Thoracic aorta (tissue), 2 donors: ENCODE data around the gene CTDSPL2. TPM values are rescaled to one million over a fixed set of nuclear protein-coding genes. Genes with fewer than 3 reads are reported as not detected.
A peak's percentile ranks its signal among the peaks of the same experiment; 100 is the strongest.
"Not testable (repeated sequence)": the region's sequence is repeated elsewhere in the genome, so short reads cannot be mapped to it uniquely, and the experiment has no call there.

Experiments used
- ATAC-seq: fragments of 150-250 bp; one replicate; pipeline ENCODE4 v1.8.0; 2017; ENCODE audit warnings: low read depth; ENCODE audit not compliant: insufficient number of reproducible peaks, low FRiP score
- DNase-seq: peaks from one replicate; pipeline ENCODE4 v3.0.0-alpha.2; 2020; ENCODE audit warnings: low spot score
- H3K27ac ChIP-seq, 2 donors: fragments of 200-600 bp; sonication (generic); 1 replicate in 1 of 2; 2 replicates in 1 of 2; pipeline ENCODE4 v1.5.1; 2016; ENCODE audit warnings: mild to moderate bottlenecking in 2 of 2, moderate library complexity in 2 of 2
- H3K27me3 ChIP-seq: fragments of 200-600 bp; sonication (generic); replicated peaks from 2 replicates; pipeline ENCODE4 v1.6.0; 2016; ENCODE audit warnings: mild to moderate bottlenecking; ENCODE audit not compliant: insufficient read depth
- H3K36me3 ChIP-seq: fragments of 200-600 bp; sonication (generic); one replicate; pipeline ENCODE4 v1.5.1; 2016
- H3K4me1 ChIP-seq, 2 donors: fragments of 200-600 bp; sonication (generic); 1 replicate in 1 of 2; 2 replicates in 1 of 2; pipeline versions ENCODE4 v1.5.1 to v1.6.0; 2016; ENCODE audit warnings: low read depth in 2 of 2, mild to moderate bottlenecking in 1 of 2; ENCODE audit not compliant: control insufficient read depth in 1 of 2
- H3K4me3 ChIP-seq: fragments of 200-600 bp; sonication (generic); 2 replicates; pipeline ENCODE4 v1.5.1; 2016; ENCODE audit warnings: mild to moderate bottlenecking
- H3K9me3 ChIP-seq: fragments of 200-600 bp; sonication (generic); 2 replicates; pipeline ENCODE4 v1.5.1; 2016
- CTCF ChIP-seq: fragments of 200-600 bp; sonication (generic); IDR thresholded peaks from one replicate; pipeline ENCODE4 v1.5.1; 2019; ENCODE audit warnings: antibody characterized with exemption
- total RNA-seq, 2 donors: library from RNA; depleted of rRNA; stranded (reverse); fragments of >200 nt; gene quantifications; one replicate each; pipeline versions ENCODE4 v1.1.0 to v1.2.3, GENCODE V29; 2016

The CTDSPL2 gene
- total RNA-seq, 2 donors from 2014 or later = 30.9 to 64.5 TPM

- H3K36me3 ChIP-seq = no peaks in the 10 kb centered on the region
- no peak for ATAC-seq
- no peak for DNase-seq
- H3K4me3 ChIP-seq = peak overlapping the region; percentile 94
- no peaks in the 10 kb centered on the region for H3K27me3 ChIP-seq
- no peaks in the 10 kb centered on the region for H3K9me3 ChIP-seq
- peaks cover 16 to 59% of the 10 kb centered on the region in 2 donors for H3K4me1 ChIP-seq
- peak overlapping the region; percentile 96 to 98 for H3K27ac ChIP-seq
- TF ChIP-seq CTCF = peak; percentile 14
These were observed 110.4 kb downstream of the CTDSPL2 start for GRCh38 chr15:44537735-44538240.

- Histone ChIP-seq H3K4me3 (no peak overlapping the region), H3K4me1 (peaks cover 15 to 69% of the 10 kb centered on the region in 2 donors), H3K9me3 (no peaks in the 10 kb centered on the region), H3K36me3 (no peaks in the 10 kb centered on the region), H3K27me3 (no peaks in the 10 kb centered on the region), H3K27ac (peak overlapping the region; percentile 28 to 40)
- ATAC-seq (no peak), DNase-seq (no peak)
- no peak for TF ChIP-seq CTCF
These were observed 114.0 kb downstream of the CTDSPL2 start for GRCh38 chr15:44541282-44541958.

- Histone ChIP-seq H3K27ac (peak overlapping the region; percentile 28 to 40), H3K27me3 (no peaks in the 10 kb centered on the region), H3K4me3 (peak overlapping the region; percentile 7), H3K36me3 (no peaks in the 10 kb centered on the region), H3K9me3 (no peaks in the 10 kb centered on the region), H3K4me1 (peaks cover 15 to 72% of the 10 kb centered on the region in 2 donors)
- TF ChIP-seq CTCF = no peak
- ATAC-seq (no peak), DNase-seq (no peak)
These were observed 115.2 kb downstream of the CTDSPL2 start for GRCh38 chr15:44542596-44542995.

GRCh38 chr15:44544745-44545144 is 117.3 kb downstream of the CTDSPL2 start:
- H3K9me3 ChIP-seq, H3K4me3 ChIP-seq, H3K36me3 ChIP-seq, DNase-seq, ATAC-seq, H3K27me3 ChIP-seq, H3K27ac ChIP-seq: not testable (repeated sequence)
- peaks cover 6 to 53% of the 10 kb centered on the region in 2 donors for H3K4me1 ChIP-seq

- H3K4me3 ChIP-seq = no peak overlapping the region
- no peak for TF ChIP-seq CTCF
- no peak overlapping the region for H3K27ac ChIP-seq
- H3K4me1 ChIP-seq = peaks cover 6 to 43% of the 10 kb centered on the region in 2 donors
- no peaks in the 10 kb centered on the region for H3K9me3 ChIP-seq
- H3K36me3 ChIP-seq = no peaks in the 10 kb centered on the region
- DNase-seq (no peak), ATAC-seq (no peak)
- no peaks in the 10 kb centered on the region for H3K27me3 ChIP-seq
These were observed 118.7 kb downstream of the CTDSPL2 start for GRCh38 chr15:44545913-44546802.

GRCh38 chr15:44549152-44549551 is 121.7 kb downstream of the CTDSPL2 start:
- H3K27ac ChIP-seq, DNase-seq, H3K9me3 ChIP-seq, ATAC-seq, H3K27me3 ChIP-seq, H3K4me3 ChIP-seq: not testable (repeated sequence)
- H3K36me3 ChIP-seq = peaks cover 23% of the 10 kb centered on the region
- H3K4me1 ChIP-seq = peaks cover 3 to 15% of the 10 kb centered on the region in 2 donors
